NCI-H446 (cell line): ENCODE measurements around the gene C9orf50.
"Not testable (repeated sequence)": the region's sequence is repeated elsewhere in the genome, so short reads cannot be mapped to it uniquely, and the experiment has no call there.

Experiments used
- DNase-seq, 2 experiments: peaks; one replicate each; lab custom pipeline; 2025; lab: John Stamatoyannopoulos, UW

The C9orf50 gene

DNA sequence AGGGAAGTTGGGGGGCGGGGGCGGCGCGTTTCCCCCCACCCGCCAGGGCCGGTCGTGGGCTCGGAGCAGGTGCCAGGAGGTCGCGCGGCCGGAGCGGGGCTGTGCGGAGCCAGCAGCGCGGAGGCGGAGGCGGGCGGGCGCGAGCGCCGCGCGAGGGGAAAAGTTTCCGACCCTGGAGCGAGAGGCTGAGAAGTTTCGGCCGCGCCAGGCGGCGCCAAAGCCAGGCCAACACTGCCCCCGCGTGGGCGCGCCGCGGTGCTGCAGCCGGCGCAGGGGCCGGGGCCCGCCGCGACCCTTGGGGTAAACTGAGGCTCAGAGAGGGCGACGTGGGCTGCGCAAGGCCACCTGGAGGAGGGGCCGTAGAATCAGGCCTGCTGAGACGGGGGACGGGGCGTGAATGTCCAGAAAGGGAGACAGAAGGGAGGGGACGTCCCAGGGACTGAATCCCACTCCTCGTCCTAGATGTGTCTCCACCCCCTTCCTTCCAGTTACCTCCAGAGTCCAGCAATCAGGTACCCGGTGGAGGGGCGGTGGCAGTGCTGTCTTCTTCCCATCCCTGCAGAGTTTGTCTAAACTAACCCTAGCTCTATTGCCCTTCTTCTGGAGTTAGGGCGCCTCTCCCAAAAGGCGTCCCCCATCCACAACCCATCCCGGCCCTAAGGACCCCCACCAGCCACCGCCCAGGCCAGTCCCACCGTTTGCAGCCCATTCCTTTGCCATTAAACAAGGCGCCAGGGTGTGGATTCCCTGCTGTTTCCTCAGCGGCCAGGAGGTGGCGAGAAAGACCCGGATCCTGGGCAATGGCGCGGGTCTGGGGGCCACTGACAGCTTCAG is 10.2 kb downstream of the C9orf50 start:
- peak in 1 of 2 experiments; percentile 58 for DNase-seq

DNA sequence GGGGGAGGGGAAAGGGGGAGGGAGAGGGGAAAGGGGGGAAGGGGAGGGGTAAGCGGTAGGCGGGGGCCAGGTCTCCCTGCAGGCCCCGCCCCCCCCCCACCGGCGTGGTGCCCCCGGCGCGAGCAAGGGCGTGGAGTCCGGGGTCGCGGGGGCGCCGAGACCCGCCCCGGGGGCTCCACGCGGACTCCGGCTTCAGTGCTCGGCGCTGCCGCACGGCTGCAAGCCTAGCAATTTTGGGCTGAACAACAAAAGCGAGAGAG is 10.8 kb downstream of the C9orf50 start:
- no peak for DNase-seq

DNA sequence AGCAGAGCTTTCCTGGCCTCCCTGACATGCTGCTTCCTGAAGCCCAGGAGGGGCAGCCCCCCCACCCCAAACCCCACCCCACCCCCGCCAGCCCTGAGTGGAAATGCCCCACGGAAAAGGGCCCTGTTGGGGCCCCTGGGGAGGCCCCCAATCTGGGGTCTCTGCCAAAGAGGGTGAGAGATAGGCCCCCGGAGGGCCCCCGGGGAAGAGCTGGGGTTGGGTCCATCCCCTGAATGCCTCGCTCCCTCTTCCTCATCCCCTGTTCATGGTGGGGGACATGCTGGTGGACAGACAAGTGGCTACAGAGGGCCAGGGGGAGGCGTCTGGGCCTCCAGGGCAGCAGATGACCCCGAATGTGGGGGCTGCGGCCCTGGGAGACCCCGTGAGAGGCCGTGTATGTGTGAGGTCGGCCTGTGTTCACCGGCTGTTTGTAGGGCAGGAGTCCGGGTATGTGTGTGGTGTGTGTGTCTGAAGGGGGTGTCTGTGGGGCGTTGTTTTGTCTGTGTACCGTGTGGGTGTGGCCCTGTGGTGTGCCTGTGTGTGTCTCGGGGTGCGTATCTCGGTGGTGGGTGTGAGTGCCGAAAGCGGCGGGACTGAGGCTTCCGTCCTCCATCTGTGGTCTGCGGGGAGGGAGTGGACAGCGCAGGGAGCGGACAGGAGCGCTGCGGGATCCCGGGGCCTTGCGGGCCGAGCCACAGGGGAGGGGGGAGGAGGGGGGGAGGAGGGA is 11.3 kb downstream of the C9orf50 start:
- no peak for DNase-seq

- no peak for DNase-seq
These were observed 12.1 kb downstream of the C9orf50 start for GRCh38 chr9:129608561-129609481.

GRCh38 chr9:129607027-129607387 is 13.9 kb downstream of the C9orf50 start:
- no peak for DNase-seq

DNA sequence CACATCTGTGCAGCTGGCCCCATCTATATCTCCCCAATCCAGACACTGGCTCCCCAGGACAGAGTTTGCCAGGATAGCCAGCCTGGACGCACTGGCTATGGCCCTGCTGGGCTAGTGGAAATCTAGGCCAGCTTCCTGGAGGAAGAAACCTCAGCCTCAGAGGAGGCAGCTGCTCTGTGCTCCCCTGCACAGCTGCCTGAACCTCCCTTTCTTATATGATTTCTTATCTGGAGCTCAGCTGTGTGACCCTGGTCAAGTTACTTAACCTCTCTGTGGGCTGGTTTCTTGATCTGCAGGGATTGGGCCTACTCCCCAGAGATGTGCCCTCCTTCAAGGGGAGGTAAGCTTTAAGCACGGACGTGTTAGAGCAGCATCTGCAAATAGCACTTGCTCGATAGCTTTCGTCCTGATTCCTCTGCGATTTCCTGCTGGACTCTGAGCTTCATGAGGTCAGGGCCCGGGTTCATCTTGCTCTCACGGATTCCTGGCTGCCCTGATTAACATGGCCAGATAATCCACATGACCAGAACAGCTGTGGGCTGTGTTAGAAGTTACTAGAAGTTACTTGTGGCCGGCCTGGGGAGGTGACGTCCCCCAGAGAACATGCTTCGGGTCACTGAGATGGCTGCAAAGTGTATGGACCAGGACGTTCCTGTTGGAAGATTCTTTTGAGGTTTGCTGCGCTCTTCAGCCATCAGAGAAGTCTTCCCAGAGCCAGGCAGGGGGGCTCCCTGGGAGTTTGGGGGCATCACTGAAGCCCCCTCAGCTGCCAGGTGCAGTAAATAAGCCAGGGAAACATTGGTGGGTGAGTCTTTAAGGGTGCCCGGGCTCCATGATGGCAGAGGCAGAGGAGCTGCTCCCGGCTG is 14.5 kb downstream of the C9orf50 start:
- DNase-seq: no peak

DNA sequence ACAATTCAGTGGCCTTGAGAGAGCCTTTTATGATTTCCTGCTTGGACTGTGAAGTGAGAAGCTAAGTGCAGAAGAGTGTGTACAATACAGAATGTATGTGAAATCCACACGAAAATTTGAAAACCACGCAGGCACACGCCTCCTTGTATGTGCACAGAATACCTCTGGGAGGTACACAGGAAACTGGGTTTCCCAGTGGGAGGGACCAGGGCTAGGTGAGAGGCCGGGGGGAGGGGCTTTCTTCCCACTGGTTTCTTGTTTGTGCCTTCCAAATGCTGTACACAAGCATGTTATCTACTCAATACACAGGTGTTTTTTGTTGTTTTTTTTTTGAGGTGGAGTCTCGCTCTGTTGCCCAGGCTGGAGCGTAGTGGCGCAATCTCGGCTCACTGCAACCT is 16.1 kb downstream of the C9orf50 start:
- DNase-seq: no peak

DNA sequence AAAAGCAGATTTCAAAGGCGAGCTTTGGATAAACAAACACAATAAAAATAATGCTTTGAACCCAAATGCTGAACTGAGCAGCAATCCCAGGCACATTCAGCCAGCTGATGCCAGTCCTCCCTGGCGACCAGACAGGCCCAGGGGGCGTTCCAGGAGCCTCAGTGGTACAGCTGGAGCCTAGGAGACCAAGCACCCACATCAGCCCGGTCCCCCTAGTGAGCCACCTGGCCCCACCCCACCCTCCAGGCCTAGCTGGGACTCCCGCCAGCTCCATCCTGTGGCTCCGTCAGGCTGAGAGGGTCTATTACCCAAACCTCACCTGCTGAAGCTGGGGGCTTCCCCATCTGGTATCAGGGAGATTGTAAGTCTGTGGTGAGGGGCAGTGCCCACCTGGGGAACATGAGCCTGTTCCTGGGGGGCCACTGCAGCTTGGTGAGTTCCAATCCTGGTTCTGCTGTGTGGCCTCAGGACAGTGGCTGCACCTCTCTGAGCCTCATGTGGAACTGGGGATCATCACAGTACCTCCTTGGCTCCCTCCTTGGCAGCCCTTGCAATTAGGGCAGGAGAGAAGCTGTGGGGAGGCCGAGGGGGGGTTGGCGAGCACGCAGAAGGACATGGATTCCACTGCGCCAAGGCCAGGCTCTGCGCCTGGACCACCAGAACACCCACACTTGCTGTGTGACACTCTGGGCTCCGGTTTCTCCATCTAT is 16.7 kb downstream of the C9orf50 start:
- DNase-seq: no peak

DNA sequence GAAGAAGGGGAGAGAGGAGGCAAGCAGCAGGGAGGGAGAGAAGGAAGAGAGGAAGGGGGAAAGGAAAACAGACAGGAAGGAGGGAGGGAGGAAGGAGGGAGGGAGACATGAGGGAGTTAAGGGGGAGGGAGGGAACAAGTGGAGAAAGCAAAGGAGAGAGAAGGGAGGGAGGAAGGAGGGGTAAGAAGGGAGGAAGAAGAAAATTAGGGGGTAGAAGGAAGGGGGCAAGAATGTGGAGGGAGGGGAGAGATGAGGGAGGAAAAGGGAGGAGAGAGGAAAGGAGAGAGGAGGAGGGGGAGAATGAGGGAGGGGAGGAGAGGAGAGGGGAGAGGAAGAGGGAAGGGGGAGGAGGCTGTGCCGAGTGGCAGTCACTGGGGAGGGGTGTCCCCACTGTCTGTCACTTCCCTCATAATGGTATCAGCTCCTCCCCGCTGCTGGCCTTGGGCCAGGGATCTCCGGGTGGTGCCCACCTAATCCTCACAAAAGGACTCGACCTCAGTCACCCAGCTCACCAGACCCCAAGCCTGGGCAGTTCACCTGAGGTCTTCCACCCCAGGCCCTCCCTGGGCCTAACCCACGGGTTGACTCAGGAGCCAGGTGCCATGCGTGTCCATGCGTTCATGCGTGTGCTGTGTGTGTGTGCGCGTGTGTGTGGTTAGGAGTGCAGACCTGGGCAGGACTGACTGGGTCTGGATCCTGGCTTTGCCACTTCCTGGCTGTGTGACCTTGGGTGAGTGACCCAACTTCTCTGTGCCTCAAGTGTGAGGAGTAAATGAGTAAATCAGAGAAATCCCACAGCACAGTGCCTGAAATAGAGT is 18.1 kb downstream of the C9orf50 start:
- no peak for DNase-seq

DNA sequence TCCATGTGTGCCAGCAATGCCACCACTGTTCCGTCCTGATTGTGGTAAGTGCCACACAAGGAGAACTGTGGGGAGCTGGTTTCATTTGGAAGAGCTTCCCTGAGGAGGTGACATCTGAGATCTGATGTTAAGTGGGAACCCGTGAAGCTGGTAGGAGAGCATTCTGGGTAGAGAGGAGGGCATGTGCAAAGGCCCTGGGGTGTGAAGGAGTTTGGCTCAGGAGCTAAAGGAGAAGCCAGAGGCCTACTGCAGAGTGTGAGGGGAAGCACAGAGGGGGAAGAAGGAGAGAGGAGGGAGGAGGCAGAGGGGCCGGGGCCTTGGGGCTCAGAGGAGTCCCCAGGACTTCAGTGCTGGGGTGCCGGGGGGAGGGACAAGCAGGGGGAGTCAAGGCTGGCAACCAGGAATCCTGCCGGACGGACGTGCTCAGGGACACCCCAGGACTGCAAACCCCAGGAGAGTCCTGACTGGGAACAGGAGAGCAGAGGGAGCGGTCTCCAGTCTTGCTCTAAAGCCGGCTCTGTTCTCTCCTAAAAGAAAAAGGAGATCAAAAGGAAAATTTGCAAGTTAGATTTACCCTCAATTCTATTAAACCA is 19.7 kb downstream of the C9orf50 start:
- DNase-seq: no peak

- DNase-seq: no peak
These were observed 22.8 kb downstream of the C9orf50 start for GRCh38 chr9:129598089-129598596.

GRCh38 chr9:129597355-129598088 is 23.4 kb downstream of the C9orf50 start:
- no peak for DNase-seq

GRCh38 chr9:129596541-129597331 is 24.2 kb downstream of the C9orf50 start:
- DNase-seq: no peak

- DNase-seq: no peak
These were observed 24.9 kb downstream of the C9orf50 start for GRCh38 chr9:129595903-129596540.

GRCh38 chr9:129595311-129595741 is 25.6 kb downstream of the C9orf50 start:
- no peak for DNase-seq

- no peak for DNase-seq
These were observed 26.3 kb downstream of the C9orf50 start for GRCh38 chr9:129594632-129595031.

DNA sequence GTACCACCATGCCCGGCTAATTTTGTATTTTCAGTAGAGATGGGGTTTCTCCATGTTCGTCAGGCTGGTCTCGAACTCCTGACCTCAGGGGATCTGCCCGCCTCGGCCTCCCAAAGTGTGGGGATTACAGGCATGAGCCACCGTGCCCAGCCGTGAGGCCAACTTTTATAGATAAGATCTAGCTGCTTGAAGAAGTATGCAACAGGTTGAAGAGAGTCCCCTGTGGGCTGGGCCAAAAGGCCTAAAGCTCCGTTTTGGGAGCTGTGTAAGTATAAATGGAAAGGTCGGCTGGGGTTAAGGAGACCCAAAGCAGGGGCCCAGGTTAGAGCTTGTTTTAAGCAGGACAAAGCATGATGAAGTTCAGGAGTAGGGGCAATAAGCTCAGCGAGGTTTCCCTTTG is 28.1 kb downstream of the C9orf50 start:
- DNase-seq: not testable (repeated sequence)
